GM21360 (cell line): ENCODE data around the gene TMEM204.
"Not testable (repeated sequence)": the region's sequence is repeated elsewhere in the genome, so short reads cannot be mapped to it uniquely, and the experiment has no call there.

Source experiments
- ATAC-seq: cut with Tn5 transposase; IDR thresholded peaks from one replicate; pipeline ENCODE4 v1.9.1; 2021; ENCODE audit warnings: mild to moderate bottlenecking, moderate library complexity; ENCODE audit not compliant: unreplicated experiment

The TMEM204 gene

GRCh38 chr16:1581804-1582203 lies 48.3 kb downstream of the TMEM204 start:
- ATAC-seq = no peak

GRCh38 chr16:1583180-1583579 lies 49.7 kb downstream of the TMEM204 start:
- ATAC-seq = no peak

DNA sequence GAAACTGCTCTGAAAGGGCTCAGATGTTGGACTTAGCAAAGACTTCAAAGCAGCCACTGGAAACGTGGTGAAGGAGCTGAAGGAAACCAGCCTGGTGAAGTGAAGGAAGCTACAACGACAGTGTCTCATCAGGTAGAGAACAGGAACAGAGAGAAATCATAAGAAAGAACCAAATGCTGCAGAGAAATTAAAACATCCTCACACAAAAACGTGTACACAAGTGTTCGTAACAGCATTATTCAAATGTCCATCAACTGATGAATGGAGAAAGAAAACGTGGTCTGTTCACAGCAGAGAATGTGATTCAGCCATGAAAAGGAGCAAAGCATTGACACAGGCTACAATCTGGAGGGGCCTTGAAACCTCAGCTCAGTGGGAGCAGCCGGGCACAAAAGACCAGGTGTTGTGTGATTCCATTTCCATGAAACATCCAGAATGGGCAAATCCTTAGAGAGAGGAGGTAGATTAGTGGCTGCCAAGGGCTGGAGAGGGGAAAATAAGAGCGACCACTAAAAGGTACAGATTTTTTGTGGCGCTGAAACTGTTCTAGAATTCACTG lies 51.5 kb downstream of the TMEM204 start:
- no peak for ATAC-seq

DNA sequence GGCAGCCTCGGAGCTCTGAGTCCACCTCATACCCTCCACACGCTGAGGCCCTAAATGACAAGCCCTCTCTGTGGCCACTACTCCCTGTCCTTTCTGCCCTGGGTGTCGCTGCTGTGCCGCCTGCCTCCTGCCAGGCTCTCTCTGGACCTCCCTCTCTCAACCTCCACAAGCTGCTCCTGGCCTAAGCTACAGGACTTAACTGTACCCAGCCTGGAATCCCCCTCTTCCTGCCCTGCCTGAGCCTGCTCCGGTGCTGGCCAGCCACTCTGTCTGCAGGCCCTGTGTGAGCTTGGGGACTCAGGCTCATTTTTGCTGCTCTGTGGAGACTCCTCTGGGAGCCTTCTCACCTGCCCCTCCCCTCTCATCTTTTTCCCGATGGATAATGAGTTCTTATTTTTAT lies 56.9 kb downstream of the TMEM204 start:
- ATAC-seq = no peak

GRCh38 chr16:1590930-1591705 lies 57.7 kb downstream of the TMEM204 start:
- no peak for ATAC-seq

- no peak for ATAC-seq
Observed at GRCh38 chr16:1592446-1592845, 59.0 kb downstream of the TMEM204 start.

DNA sequence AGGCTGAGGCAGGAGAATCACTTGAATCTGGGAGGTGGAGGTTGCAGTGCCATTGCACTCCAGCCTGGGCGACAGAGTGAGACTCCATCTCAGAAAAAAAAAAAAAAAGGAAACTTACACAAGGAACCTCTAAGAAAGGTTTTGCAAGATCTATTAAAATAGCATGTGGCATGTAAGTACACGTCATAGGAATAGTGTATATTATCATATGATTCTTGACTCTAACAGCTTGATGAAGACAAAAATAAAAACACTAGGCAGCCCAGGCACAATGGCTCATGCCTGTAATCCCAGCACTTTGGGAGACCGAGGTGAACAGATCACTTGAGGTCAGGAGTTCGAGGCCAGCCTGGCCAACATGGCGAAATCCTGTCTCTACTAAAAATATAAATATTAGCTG lies 62.0 kb downstream of the TMEM204 start:
- not testable (repeated sequence) for ATAC-seq

DNA sequence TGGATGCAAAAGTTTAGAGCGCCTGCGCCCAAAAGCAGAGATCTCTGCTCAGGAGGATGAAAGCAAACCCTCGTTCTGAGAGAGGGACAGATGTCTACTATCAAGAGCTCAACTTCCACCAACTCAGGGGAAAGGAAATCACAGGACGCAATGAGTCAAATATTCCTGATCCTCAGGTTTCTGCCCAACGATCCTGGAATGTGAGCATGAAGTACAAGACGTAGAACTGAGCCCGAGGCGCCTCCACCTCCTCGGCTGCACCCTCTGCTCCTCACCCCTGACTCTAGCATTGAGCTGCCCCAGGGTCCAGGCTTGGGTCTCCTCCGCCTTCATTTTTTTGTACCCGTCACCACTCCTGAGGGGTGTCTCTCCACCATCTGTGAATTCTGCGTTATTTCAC lies 63.0 kb downstream of the TMEM204 start:
- ATAC-seq = no peak

- ATAC-seq = no peak
Observed at GRCh38 chr16:1597154-1597553, 63.7 kb downstream of the TMEM204 start.

DNA sequence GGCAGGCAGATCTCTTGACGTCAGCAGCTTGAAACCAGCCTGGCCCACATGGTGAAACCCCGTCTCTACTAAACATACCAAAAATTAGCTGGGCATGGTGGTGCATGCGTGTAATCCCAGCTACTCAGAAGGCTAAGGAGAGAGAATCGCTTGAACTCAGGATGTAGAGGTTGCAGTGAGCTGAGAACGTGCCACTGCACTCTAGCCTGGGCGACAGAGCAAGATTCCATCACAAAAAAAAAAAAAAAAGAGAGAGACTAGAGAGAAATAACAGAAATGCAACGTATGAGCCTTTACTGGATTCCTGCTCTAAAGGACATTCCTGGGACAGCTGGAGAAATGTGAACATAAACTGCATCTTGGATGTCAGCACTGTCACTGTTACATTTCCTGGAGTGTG lies 67.6 kb downstream of the TMEM204 start:
- ATAC-seq = no peak

DNA sequence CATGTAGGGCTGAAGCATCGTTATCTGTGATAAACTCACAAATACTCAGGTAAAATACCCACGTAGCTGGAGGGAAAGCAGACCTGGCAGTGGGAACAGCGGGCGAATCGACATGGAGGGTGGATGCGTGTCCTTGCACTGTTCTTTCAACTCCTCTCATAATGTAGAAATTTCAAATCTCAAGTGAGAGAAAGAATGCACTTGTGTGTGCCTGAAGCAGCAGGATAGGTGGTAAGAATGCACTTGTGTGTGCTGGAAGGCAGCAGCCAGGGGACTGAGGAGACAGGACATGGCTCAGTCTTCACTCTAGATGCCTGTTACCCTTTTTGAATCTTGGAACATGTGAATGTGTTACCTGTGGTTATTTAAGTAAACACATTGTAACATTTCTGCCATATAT lies 68.0 kb downstream of the TMEM204 start:
- no peak for ATAC-seq

DNA sequence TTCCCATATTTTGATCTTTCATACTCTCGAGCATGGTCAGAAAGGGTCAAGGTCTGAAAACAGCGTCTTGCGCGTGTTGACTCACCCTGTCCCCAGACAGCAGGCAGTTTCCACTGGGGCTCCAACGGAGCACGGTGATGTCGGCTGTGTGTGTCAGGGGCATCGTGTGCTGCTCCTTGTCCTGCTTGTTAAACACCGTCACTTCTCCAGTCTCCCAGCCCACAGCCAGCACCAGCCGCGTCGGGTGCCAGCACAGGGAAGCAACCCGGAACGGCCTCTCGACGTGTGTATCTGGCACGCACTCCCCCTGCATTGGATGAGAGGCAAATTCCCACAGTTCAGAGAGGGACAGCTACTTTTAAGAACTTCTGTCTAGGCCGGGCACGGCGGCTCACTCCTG lies 68.8 kb downstream of the TMEM204 start:
- ATAC-seq = no peak
